Neural cell (in vitro differentiated cells): ENCODE results near the gene LMAN2L. TPM values are rescaled to one million over a fixed set of nuclear protein-coding genes. Genes with fewer than 3 reads are reported as not detected.
A peak's percentile ranks its signal among the peaks of the same experiment; 100 is the strongest.

Experiments used
- H2AFZ ChIP-seq: fragments of 200-600, 300-800 bp; sonication (generic), shearing (Covaris generic); 2 replicates; pipeline ENCODE4 v1.6.0; 2014; ENCODE audit warnings: low read depth, mild to moderate bottlenecking, antibody characterized with exemption, low read length, moderate library complexity
- H3F3A ChIP-seq: fragments of 200-600 bp; shearing (Covaris generic); 2 replicates; pipeline ENCODE4 v1.6.1; 2016; ENCODE audit warnings: mild to moderate bottlenecking, moderate library complexity, mixed read lengths, antibody characterized with exemption, low read length; ENCODE audit not compliant: insufficient read depth, poor library complexity, severe bottlenecking
- H3K27ac ChIP-seq: fragments of 200-600, 300-800 bp; sonication (generic), shearing (Covaris generic); 2 replicates; pipeline ENCODE4 v1.5.1; 2014; ENCODE audit warnings: mild to moderate bottlenecking, low read length, moderate library complexity
- H3K27me3 ChIP-seq: fragments of 300-800, 200-600 bp; sonication (generic), shearing (Covaris generic); 2 replicates; pipeline ENCODE4 v1.6.0; 2014; ENCODE audit warnings: mild to moderate bottlenecking, low read depth, low read length, moderate library complexity; ENCODE audit not compliant: insufficient read depth
- H3K36me3 ChIP-seq: fragments of 300-800, 200-600 bp; sonication (generic), shearing (Covaris generic); 2 replicates; pipeline ENCODE4 v1.5.1; 2014; ENCODE audit warnings: mild to moderate bottlenecking, antibody characterized with exemption, low read length, moderate library complexity; ENCODE audit not compliant: insufficient read depth
- H3K4me2 ChIP-seq: fragments of 300-800, 200-600 bp; sonication (generic), shearing (Covaris generic); 2 replicates; pipeline ENCODE4 v1.6.0; 2014; ENCODE audit warnings: mild to moderate bottlenecking, low read length
- H3K4me3 ChIP-seq: fragments of 300-800, 200-600 bp; sonication (generic), shearing (Covaris generic); 2 replicates; pipeline ENCODE4 v1.5.1; 2014; ENCODE audit warnings: mild to moderate bottlenecking, low read length, moderate library complexity
- H3K79me2 ChIP-seq: fragments of 200-600 bp; shearing (Covaris generic); replicated peaks from 2 replicates; pipeline ENCODE4 v1.6.0; 2014; ENCODE audit warnings: mild to moderate bottlenecking, low read length, moderate library complexity; ENCODE audit not compliant: insufficient read depth
- H3K9ac ChIP-seq: fragments of 300-800, 200-600 bp; sonication (generic), shearing (Covaris generic); 2 replicates; pipeline ENCODE4 v1.6.1; 2016; ENCODE audit warnings: mild to moderate bottlenecking, low read length, mixed read lengths
- H3K9me2 ChIP-seq: fragments of 200-600 bp; shearing (Covaris generic); 2 replicates; pipeline ENCODE4 v1.6.1; 2016; ENCODE audit warnings: mild to moderate bottlenecking, low read length, mixed read lengths; ENCODE audit not compliant: insufficient read depth
- H3K9me3 ChIP-seq: fragments of 200-600, 300-800 bp; sonication (generic), shearing (Covaris generic); 2 replicates; pipeline ENCODE4 v1.6.1; 2016; ENCODE audit warnings: mild to moderate bottlenecking, mixed run types, low read length, moderate library complexity, mixed read lengths
- H4K20me1 ChIP-seq: fragments of 200-600 bp; shearing (Covaris generic); 2 replicates; pipeline ENCODE4 v1.6.1; 2016; ENCODE audit warnings: mild to moderate bottlenecking, mixed run types; ENCODE audit not compliant: insufficient read depth
- CTCF ChIP-seq: fragments of 450-650 bp; IDR thresholded peaks from 2 replicates; pipeline ENCODE4 v1.5.1; 2014; ENCODE audit warnings: antibody characterized with exemption, mild to moderate bottlenecking, moderate library complexity; ENCODE audit not compliant: poor library complexity, severe bottlenecking
- EP300 ChIP-seq: fragments of 450-650 bp; conservative IDR thresholded peaks from 2 replicates; pipeline ENCODE4 v1.6.1; 2014; ENCODE audit warnings: antibody characterized with exemption, mild to moderate bottlenecking, moderate library complexity; ENCODE audit not compliant: poor library complexity, severe bottlenecking
- EZH2 ChIP-seq: fragments of 200-600, 300-800 bp; shearing (Covaris generic), sonication (generic); IDR thresholded peaks from 2 replicates; pipeline ENCODE4 v1.6.1; 2014; ENCODE audit warnings: antibody characterized with exemption, low read length, borderline replicate concordance, mild to moderate bottlenecking; ENCODE audit not compliant: insufficient read depth, poor library complexity, severe bottlenecking
- MXI1 ChIP-seq: fragments of 450-650 bp; conservative IDR thresholded peaks from 2 replicates; pipeline ENCODE4 v1.6.1; 2014; ENCODE audit warnings: antibody characterized with exemption, mild to moderate bottlenecking; ENCODE audit not compliant: poor library complexity, severe bottlenecking
- POLR2AphosphoS5 ChIP-seq: IDR thresholded peaks from 2 replicates; pipeline ENCODE4 v1.6.1; 2012
- RAD21 ChIP-seq: fragments of 450-650 bp; conservative IDR thresholded peaks from 2 replicates; pipeline ENCODE4 v1.6.1; 2014; ENCODE audit warnings: antibody characterized with exemption, mild to moderate bottlenecking, moderate library complexity
- REST ChIP-seq: IDR thresholded peaks from 2 replicates; pipeline ENCODE4 v1.6.1; 2012; ENCODE audit warnings: borderline replicate concordance
- SMC3 ChIP-seq: fragments of 450-650 bp; conservative IDR thresholded peaks from 2 replicates; pipeline ENCODE4 v1.6.1; 2014; ENCODE audit warnings: antibody characterized with exemption, mild to moderate bottlenecking, moderate library complexity; ENCODE audit not compliant: poor library complexity
- TAF1 ChIP-seq: IDR thresholded peaks from 2 replicates; pipeline ENCODE4 v1.6.1; 2012; ENCODE audit warnings: low read depth
- polyA plus RNA-seq: library from polyadenylated mRNA; depleted of rRNA; stranded (reverse); fragments of >200 nt; gene quantifications from 2 replicates; pipeline ENCODE4 v1.2.3, GENCODE V29; 2014

Gene LMAN2L
- polyA plus RNA-seq, 1 donor from 2014 or later = 41.3 TPM

- TF ChIP-seq REST = no peak
- peak; percentile 44 for TF ChIP-seq SMC3
- no peak for TF ChIP-seq TAF1
- TF ChIP-seq CTCF = peak; percentile 82
- no peak for TF ChIP-seq MXI1
- TF ChIP-seq RAD21 = peak; percentile 40
- TF ChIP-seq EP300 = no peak
- Histone ChIP-seq H3K4me3 (peak overlapping the region; percentile 80), H3K36me3 (no peaks in the 10 kb centered on the region), H3K27ac (no peak overlapping the region), H3K9me2 (no peaks in the 10 kb centered on the region), H4K20me1 (no peaks in the 10 kb centered on the region), H3K27me3 (no peaks in the 10 kb centered on the region), H3K4me2 (peak overlapping the region; percentile 76), H3K9ac (peak overlapping the region; percentile 62), H3K9me3 (no peaks in the 10 kb centered on the region), H3F3A (no peaks in the 10 kb centered on the region), H3K79me2 (no peaks in the 10 kb centered on the region), H2AFZ (peak overlapping the region; percentile 37)
These were observed 21.3 kb upstream of the LMAN2L start for GRCh38 chr2:96760986-96761832.

DNA sequence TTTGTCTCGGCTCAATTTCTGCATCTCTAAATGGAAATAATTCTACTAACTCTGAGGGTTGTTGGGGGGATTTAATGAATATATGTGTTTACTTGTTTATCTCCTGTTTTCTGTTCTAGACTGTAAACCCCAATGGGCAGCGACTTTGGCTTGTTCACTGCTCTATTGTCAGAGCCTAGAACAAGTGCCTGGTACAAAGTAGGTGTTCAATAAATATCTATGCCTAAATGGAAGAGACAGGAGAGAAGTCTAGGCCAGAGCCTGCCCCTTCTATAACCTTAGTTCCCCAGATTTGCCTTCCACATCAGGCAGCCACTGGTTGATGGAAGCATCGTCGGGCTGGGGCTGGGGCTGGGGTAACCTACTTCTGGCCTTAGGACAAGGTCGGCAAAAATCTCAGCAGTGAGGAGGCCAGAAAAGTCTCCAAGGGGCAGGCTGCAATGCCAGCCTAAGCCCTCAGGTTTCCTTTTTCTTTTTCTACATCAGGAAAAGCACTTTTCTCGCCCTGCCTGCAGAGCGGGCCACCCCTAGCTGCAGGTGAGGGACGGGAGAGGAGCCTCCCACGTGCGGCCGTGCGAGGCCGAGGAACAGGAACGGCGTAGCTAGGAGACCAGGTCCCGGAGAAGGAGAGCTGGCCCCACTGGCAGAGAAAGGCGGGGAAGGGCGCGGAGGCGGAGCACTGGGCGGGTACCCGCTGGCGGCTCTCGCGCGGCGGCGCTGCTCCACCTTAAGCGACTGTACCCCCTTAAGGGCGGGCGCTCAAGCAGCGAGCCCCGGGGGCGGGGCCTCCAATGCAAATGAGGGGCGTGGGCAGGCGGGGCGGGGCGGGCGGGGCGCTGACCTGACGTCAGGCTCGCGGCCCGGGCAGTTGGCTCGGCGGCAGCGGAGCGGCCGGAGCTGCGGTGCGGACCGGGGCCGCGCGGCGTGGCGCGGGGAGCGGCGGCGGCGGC lies 20.4 kb upstream of the LMAN2L start, which contains the start of gene CNNM4:
Gene CNNM4 (plus strand): TSS at position 867 of the 950 bp plus-strand sequence. CDS start 98 bp downstream, outside the sequence.
- Histone ChIP-seq H3K9ac (peak within 1 kb of the TSS; percentile 62), H4K20me1 (no peaks in the 10 kb centered on the region), H3K27me3 (no peaks in the 10 kb centered on the region), H3K9me3 (no peaks in the 10 kb centered on the region), H3K79me2 (no peaks in the 10 kb centered on the region), H2AFZ (peak within 1 kb of the TSS; percentile 94), H3F3A (no peaks in the 10 kb centered on the region), H3K9me2 (no peaks in the 10 kb centered on the region), H3K4me3 (peak within 1 kb of the TSS; percentile 80), H3K36me3 (no peaks in the 10 kb centered on the region), H3K27ac (peak within 1 kb of the TSS; percentile 53), H3K4me2 (peak within 1 kb of the TSS; percentile 76)
- peak; percentile 46 for TF ChIP-seq REST
- no peak for TF ChIP-seq EZH2
- no peak for TF ChIP-seq SMC3
- peak; percentile 15 for TF ChIP-seq POLR2AphosphoS5
- TF ChIP-seq MXI1 = peak; percentile 81
